ENCODE data around the gene TAOK1.

TAOK1 gene

DNA sequence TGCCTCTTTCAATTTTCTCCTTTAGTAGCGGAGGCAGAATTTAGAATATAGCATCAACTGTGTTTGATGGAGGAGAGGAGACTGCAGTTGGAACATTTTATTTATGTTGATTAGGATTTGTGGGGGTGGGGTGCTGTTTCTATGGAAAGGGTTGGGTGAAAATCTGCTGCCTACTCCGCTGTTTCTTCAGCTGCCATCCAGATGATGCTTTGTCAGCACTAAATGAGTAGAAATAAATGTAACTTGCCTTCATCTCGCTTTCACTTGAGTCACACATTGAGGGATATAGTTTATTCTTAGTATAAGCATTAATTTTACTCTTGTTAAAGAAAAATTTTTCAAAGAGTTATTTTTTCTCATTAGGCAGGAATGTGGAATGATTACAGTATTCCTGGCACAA lies 134.5 kb downstream of the TAOK1 start:
- H3K4me3 ChIP-seq (ENCODE audit: low read depth, low read length) = no peak overlapping the region
- ChIA-PET CTCF (interaction anchor here (0.6 to 2.0 kb wide), 4 partner anchors 10 to 408 kb away, joined by 3 to 17 read pairs (median 7); partner anchors contain the start of gene MYO18A), POLR2A (no interaction called here)
- H3K27ac ChIP-seq (ENCODE audit: extremely low read depth, low read depth, low read length) = no peak overlapping the region
- no peak for TF ChIP-seq ZNF366 (tag by site-specific recombination; conservative IDR thresholded peaks at IDR 0.05)
- no peak for TF ChIP-seq GLI4 (tag by site-specific recombination; IDR thresholded peaks at IDR 0.05)
- no peak for TF ChIP-seq RBAK (tag by site-specific recombination; IDR thresholded peaks at IDR 0.05)
- TF ChIP-seq ZNF114 (tag by site-specific recombination; IDR thresholded peaks at IDR 0.05) = no peak
- TF ChIP-seq BCL11B (tag by site-specific recombination; IDR thresholded peaks at IDR 0.05; ENCODE audit: low read depth) = no peak
- TF ChIP-seq ZNF624 (tag by site-specific recombination; IDR thresholded peaks at IDR 0.05) = no peak
- TF ChIP-seq OVOL3 (tag by site-specific recombination; IDR thresholded peaks at IDR 0.05) = no peak
- TF ChIP-seq ZBTB20 (tag by site-specific recombination; IDR thresholded peaks at IDR 0.05) = no peak
- TF ChIP-seq ZNF248 (tag by site-specific recombination; IDR thresholded peaks at IDR 0.05) = no peak
- TF ChIP-seq ZNF660 (tag by site-specific recombination; IDR thresholded peaks at IDR 0.05) = no peak
- TF ChIP-seq, protein P1, sequence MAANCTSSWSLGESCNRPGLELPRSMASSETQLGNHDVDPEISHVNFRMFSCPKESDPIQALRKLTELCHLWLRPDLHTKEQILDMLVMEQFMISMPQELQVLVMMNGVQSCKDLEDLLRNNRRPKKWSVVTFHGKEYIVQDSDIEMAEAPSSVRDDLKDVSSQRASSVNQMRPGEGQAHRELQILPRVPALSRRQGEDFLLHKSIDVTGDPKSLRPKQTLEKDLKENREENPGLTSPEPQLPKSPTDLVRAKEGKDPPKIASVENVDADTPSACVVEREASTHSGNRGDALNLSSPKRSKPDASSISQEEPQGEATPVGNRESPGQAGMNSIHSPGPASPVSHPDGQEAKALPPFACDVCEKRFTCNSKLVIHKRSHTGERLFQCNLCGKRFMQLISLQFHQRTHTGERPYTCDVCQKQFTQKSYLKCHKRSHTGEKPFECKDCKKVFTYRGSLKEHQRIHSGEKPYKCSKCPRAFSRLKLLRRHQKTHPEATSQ (tag by site-specific recombination; IDR thresholded peaks at IDR 0.05) = no peak
- TF ChIP-seq ZEB2 (tag by site-specific recombination; IDR thresholded peaks at IDR 0.05) = no peak
- no peak for TF ChIP-seq ZNF214 (tag by site-specific recombination; IDR thresholded peaks at IDR 0.05; ENCODE audit: borderline replicate concordance)
- TF ChIP-seq, protein P2, sequence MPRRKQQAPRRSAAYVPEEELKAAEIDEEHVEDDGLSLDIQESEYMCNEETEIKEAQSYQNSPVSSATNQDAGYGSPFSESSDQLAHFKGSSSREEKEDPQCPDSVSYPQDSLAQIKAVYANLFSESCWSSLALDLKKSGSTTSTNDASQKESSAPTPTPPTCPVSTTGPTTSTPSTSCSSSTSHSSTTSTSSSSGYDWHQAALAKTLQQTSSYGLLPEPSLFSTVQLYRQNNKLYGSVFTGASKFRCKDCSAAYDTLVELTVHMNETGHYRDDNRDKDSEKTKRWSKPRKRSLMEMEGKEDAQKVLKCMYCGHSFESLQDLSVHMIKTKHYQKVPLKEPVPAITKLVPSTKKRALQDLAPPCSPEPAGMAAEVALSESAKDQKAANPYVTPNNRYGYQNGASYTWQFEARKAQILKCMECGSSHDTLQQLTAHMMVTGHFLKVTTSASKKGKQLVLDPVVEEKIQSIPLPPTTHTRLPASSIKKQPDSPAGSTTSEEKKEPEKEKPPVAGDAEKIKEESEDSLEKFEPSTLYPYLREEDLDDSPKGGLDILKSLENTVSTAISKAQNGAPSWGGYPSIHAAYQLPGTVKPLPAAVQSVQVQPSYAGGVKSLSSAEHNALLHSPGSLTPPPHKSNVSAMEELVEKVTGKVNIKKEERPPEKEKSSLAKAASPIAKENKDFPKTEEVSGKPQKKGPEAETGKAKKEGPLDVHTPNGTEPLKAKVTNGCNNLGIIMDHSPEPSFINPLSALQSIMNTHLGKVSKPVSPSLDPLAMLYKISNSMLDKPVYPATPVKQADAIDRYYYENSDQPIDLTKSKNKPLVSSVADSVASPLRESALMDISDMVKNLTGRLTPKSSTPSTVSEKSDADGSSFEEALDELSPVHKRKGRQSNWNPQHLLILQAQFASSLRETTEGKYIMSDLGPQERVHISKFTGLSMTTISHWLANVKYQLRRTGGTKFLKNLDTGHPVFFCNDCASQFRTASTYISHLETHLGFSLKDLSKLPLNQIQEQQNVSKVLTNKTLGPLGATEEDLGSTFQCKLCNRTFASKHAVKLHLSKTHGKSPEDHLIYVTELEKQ (tag by site-specific recombination; IDR thresholded peaks at IDR 0.05; ENCODE audit: borderline replicate concordance) = no peak
- no peak for TF ChIP-seq ZNF274 (IDR thresholded peaks at IDR 0.05; ENCODE audit: low read length)
- TF ChIP-seq ZNF274 (tag by site-specific recombination; IDR thresholded peaks at IDR 0.05; ENCODE audit: borderline replicate concordance) = no peak
- TF ChIP-seq ZNF324 (tag by site-specific recombination; IDR thresholded peaks at IDR 0.05) = no peak
- no peak for TF ChIP-seq KLF16 (tag by site-specific recombination; IDR thresholded peaks at IDR 0.05)
- no peak for TF ChIP-seq ZNF184 (tag by site-specific recombination; IDR thresholded peaks at IDR 0.05)
- H3K36me3 ChIP-seq (ENCODE audit: control insufficient read depth in 2 of 2, insufficient read depth in 1 of 2, low read length in 2 of 2) = peaks cover 57 to 66% of the 10 kb centered on the region in 2 experiments
- 0 out of 2 replicates have a peak, but pooled peaks cover 2% of the 10 kb centered on the region for H3K4me1 ChIP-seq (ENCODE audit: control insufficient read depth, insufficient read depth, low read length)
- no peaks in the 10 kb centered on the region for H3K9me3 ChIP-seq (ENCODE audit: control insufficient read depth, insufficient read depth, low read depth, low read length)

DNA sequence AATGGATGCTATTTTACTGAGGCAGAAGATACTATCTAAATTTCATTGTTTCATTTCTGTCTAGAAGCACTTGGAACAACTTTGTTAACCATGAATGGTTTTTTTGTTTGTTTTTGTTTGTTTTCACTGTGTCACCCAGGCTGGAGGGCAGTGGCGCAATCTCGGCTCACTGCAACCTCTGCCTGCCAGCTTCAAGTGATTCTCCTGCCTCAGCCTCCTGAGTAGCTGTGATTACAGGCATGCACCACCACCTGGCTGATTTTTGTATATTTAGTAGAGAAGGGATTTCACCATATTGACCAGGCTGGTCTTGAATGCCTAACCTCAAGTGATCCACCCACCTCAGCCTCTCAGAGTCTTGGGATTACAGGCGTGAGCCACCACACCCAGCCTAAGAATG lies 136.2 kb downstream of the TAOK1 start:
- ChIA-PET CTCF (interaction anchor here (0.7 to 1.8 kb wide), 2 partner anchors 11 to 951 kb away, joined by 3 to 10 read pairs; partner anchors contain the start of gene GOSR1), POLR2A (no interaction called here)
- H3K27ac ChIP-seq (ENCODE audit: extremely low read depth, low read depth, low read length) = no peak overlapping the region
- no peaks in the 10 kb centered on the region for H3K9me3 ChIP-seq (ENCODE audit: control insufficient read depth, insufficient read depth, low read depth, low read length)
- 0 out of 2 replicates have a peak, but pooled peaks cover 2% of the 10 kb centered on the region for H3K4me1 ChIP-seq (ENCODE audit: control insufficient read depth, insufficient read depth, low read length)
- H3K4me3 ChIP-seq (ENCODE audit: low read depth, low read length) = no peak overlapping the region
- TF ChIP-seq ZNF529 (tag by site-specific recombination; IDR thresholded peaks at IDR 0.05; ENCODE audit: insufficient replicate concordance) = no peak
- no peak for TF ChIP-seq ZNF112 (tag by site-specific recombination; IDR thresholded peaks at IDR 0.05)
- TF ChIP-seq ZNF350 (tag by site-specific recombination; IDR thresholded peaks at IDR 0.05) = no peak
- TF ChIP-seq, protein P3, sequence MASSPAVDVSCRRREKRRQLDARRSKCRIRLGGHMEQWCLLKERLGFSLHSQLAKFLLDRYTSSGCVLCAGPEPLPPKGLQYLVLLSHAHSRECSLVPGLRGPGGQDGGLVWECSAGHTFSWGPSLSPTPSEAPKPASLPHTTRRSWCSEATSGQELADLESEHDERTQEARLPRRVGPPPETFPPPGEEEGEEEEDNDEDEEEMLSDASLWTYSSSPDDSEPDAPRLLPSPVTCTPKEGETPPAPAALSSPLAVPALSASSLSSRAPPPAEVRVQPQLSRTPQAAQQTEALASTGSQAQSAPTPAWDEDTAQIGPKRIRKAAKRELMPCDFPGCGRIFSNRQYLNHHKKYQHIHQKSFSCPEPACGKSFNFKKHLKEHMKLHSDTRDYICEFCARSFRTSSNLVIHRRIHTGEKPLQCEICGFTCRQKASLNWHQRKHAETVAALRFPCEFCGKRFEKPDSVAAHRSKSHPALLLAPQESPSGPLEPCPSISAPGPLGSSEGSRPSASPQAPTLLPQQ (tag by site-specific recombination; IDR thresholded peaks at IDR 0.05) = no peak
- no peak for TF ChIP-seq ZNF701 (tag by site-specific recombination; IDR thresholded peaks at IDR 0.05)
- TF ChIP-seq ZNF214 (tag by site-specific recombination; IDR thresholded peaks at IDR 0.05; ENCODE audit: borderline replicate concordance) = no peak
- TF ChIP-seq ZNF335 (tag by site-specific recombination; conservative IDR thresholded peaks at IDR 0.05) = no peak
- TF ChIP-seq SP2 (tag by site-specific recombination; IDR thresholded peaks at IDR 0.05) = no peak
- TF ChIP-seq ZNF155 (tag by site-specific recombination; IDR thresholded peaks at IDR 0.05) = no peak
- TF ChIP-seq, protein P4, sequence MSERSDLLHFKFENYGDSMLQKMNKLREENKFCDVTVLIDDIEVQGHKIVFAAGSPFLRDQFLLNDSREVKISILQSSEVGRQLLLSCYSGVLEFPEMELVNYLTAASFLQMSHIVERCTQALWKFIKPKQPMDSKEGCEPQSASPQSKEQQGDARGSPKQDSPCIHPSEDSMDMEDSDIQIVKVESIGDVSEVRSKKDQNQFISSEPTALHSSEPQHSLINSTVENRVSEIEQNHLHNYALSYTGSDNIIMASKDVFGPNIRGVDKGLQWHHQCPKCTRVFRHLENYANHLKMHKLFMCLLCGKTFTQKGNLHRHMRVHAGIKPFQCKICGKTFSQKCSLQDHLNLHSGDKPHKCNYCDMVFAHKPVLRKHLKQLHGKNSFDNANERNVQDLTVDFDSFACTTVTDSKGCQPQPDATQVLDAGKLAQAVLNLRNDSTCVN (tag by site-specific recombination; optimal IDR thresholded peaks at IDR 0.05) = no peak
- no peak for TF ChIP-seq ZNF174 (tag by site-specific recombination; IDR thresholded peaks at IDR 0.05)
- TF ChIP-seq ZSCAN16 (tag by site-specific recombination; IDR thresholded peaks at IDR 0.05) = no peak
- TF ChIP-seq ZNF664 (tag by site-specific recombination; IDR thresholded peaks at IDR 0.05) = no peak
- peaks cover 63 to 64% of the 10 kb centered on the region in 2 experiments for H3K36me3 ChIP-seq (ENCODE audit: control insufficient read depth in 2 of 2, insufficient read depth in 1 of 2, low read length in 2 of 2)

All from HEK293 (cell line).